HepG2 (cell line): ENCODE results near the gene ARPP21.

Experiments used
- ARNT2 ChIP-seq: sonication (generic); formaldehyde crosslinking; IDR thresholded peaks from 2 replicates; pipeline ENCODE4 v1.8.0; 2022; ENCODE audit warnings: mild to moderate bottlenecking, low read depth, missing genetic modification reagents, moderate library complexity
- BRCA1 ChIP-seq: sonication (generic); formaldehyde crosslinking; IDR thresholded peaks from 2 replicates; pipeline ENCODE4 v1.4.0; 2020; ENCODE audit warnings: missing genetic modification reagents
- HMG20B ChIP-seq: conservative IDR thresholded peaks from 2 replicates; pipeline ENCODE4 v1.6.1; 2016; ENCODE audit warnings: missing genetic modification reagents, missing compliant biosample characterization
- HNRNPK ChIP-seq: fragments of 200-400 bp; formaldehyde crosslinking; IDR thresholded peaks from 2 replicates; pipeline ENCODE4 v1.6.1; 2018; ENCODE audit warnings: low read length, low read depth, moderate library complexity, mild to moderate bottlenecking; ENCODE audit not compliant: poor library complexity, severe bottlenecking
- MAZ ChIP-seq, 2 experiments: sonication (generic) in 1 of 2; formaldehyde crosslinking in 1 of 2; IDR thresholded peaks; 2 replicates each; pipeline versions ENCODE4 v1.5.0 to v1.6.1; 2012 to 2020; ENCODE audit warnings: low read depth in 2 of 2, mild to moderate bottlenecking in 2 of 2, borderline replicate concordance in 1 of 2, improper control_type of control experiment in 1 of 2, low read length in 1 of 2, missing genetic modification reagents in 1 of 2, moderate library complexity in 1 of 2
- NCOA2 ChIP-seq: sonication (generic); formaldehyde crosslinking; IDR thresholded peaks from 2 replicates; pipeline ENCODE4 v1.8.0; 2022; ENCODE audit warnings: inconsistent platforms
- POLR2AphosphoS5 ChIP-seq: IDR thresholded peaks from 2 replicates; pipeline ENCODE4 v1.6.1; 2012; ENCODE audit warnings: low read depth, low read length
- YY1 ChIP-seq: IDR thresholded peaks from 2 replicates; pipeline ENCODE4 v1.6.1; 2011; ENCODE audit warnings: low read length, low read depth, moderate library complexity, mild to moderate bottlenecking; ENCODE audit not compliant: insufficient read depth, insufficient replicate concordance
- ZNF232 ChIP-seq: sonication (generic); formaldehyde crosslinking; IDR thresholded peaks from 2 replicates; pipeline ENCODE4 v1.4.0; 2020; ENCODE audit warnings: missing genetic modification reagents, borderline replicate concordance
- TF ChIP-seq, protein P1 (sequence below): sonication (generic); formaldehyde crosslinking; IDR thresholded peaks from 2 replicates; pipeline ENCODE4 v1.4.0; 2020; ENCODE audit warnings: mild to moderate bottlenecking, missing genetic modification reagents, borderline replicate concordance
- TF ChIP-seq, protein P2 (sequence below): sonication (generic); formaldehyde crosslinking; conservative IDR thresholded peaks from 2 replicates; pipeline ENCODE4 v1.4.0; 2020; ENCODE audit warnings: mild to moderate bottlenecking, missing genetic modification reagents, moderate library complexity
- TF ChIP-seq, protein P3 (sequence below): sonication (generic); formaldehyde crosslinking; IDR thresholded peaks from 2 replicates; pipeline ENCODE4 v1.4.0; 2020; ENCODE audit warnings: missing genetic modification reagents, low read depth, mild to moderate bottlenecking, borderline replicate concordance
- TF ChIP-seq, protein P4 (sequence below): IDR thresholded peaks from 2 replicates; pipeline ENCODE4 v1.6.1; 2016; ENCODE audit warnings: mild to moderate bottlenecking, missing biosample characterization, missing genetic modification reagents
- TF ChIP-seq, protein P5 (sequence below): sonication (generic); formaldehyde crosslinking; IDR thresholded peaks from 2 replicates; pipeline ENCODE4 v1.5.0; 2020; ENCODE audit warnings: mild to moderate bottlenecking, missing genetic modification reagents, moderate library complexity

DNA sequence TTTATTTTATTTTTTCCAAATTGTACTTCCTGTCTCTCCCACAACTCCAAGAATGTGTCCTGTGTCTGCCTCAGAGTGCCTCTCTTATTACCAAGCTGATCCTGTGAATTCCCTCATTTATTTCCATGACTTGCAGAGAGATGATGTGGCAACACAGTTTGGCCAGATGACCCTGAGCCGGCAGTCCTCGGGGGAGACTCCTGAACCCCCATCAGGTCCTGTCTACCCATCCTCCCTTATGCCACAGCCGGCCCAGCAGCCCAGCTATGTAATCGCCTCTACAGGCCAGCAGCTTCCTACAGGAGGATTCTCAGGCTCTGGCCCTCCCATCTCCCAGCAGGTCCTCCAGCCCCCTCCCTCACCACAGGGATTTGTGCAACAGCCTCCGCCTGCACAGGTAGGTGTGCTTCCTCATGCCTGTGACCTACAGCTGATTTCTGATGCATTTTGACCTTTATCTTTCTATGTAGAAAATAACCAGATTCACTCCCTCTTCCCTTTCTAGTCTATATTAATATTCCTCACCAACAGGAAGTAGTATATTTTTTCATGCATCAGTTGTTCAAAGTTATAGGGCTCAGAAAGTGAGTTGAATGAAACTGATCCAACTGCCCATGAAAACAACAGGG is 100.0 kb downstream of the ARPP21 start:
- TF ChIP-seq POLR2AphosphoS5 (no peak), HNRNPK (no peak), HMG20B (CRISPR knock-in tag) (no peak), YY1 (no peak), BRCA1 (CRISPR knock-in tag) (no peak), ARNT2 (no peak), ZNF232 (CRISPR knock-in tag) (no peak), NCOA2 (CRISPR knock-in tag) (no peak), MAZ (IDR thresholded peaks at IDR 0.05; ENCODE audit: borderline replicate concordance, low read depth, low read length) (no peak), MAZ (CRISPR knock-in tag; IDR thresholded peaks at IDR 0.05; ENCODE audit: low read depth) (no peak)
- TF ChIP-seq, protein P1, sequence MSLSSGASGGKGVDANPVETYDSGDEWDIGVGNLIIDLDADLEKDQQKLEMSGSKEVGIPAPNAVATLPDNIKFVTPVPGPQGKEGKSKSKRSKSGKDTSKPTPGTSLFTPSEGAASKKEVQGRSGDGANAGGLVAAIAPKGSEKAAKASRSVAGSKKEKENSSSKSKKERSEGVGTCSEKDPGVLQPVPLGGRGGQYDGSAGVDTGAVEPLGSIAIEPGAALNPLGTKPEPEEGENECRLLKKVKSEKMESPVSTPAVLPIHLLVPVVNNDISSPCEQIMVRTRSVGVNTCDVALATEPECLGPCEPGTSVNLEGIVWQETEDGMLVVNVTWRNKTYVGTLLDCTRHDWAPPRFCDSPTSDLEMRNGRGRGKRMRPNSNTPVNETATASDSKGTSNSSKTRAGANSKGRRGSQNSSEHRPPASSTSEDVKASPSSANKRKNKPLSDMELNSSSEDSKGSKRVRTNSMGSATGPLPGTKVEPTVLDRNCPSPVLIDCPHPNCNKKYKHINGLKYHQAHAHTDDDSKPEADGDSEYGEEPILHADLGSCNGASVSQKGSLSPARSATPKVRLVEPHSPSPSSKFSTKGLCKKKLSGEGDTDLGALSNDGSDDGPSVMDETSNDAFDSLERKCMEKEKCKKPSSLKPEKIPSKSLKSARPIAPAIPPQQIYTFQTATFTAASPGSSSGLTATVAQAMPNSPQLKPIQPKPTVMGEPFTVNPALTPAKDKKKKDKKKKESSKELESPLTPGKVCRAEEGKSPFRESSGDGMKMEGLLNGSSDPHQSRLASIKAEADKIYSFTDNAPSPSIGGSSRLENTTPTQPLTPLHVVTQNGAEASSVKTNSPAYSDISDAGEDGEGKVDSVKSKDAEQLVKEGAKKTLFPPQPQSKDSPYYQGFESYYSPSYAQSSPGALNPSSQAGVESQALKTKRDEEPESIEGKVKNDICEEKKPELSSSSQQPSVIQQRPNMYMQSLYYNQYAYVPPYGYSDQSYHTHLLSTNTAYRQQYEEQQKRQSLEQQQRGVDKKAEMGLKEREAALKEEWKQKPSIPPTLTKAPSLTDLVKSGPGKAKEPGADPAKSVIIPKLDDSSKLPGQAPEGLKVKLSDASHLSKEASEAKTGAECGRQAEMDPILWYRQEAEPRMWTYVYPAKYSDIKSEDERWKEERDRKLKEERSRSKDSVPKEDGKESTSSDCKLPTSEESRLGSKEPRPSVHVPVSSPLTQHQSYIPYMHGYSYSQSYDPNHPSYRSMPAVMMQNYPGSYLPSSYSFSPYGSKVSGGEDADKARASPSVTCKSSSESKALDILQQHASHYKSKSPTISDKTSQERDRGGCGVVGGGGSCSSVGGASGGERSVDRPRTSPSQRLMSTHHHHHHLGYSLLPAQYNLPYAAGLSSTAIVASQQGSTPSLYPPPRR: no peak
- TF ChIP-seq, protein P2, sequence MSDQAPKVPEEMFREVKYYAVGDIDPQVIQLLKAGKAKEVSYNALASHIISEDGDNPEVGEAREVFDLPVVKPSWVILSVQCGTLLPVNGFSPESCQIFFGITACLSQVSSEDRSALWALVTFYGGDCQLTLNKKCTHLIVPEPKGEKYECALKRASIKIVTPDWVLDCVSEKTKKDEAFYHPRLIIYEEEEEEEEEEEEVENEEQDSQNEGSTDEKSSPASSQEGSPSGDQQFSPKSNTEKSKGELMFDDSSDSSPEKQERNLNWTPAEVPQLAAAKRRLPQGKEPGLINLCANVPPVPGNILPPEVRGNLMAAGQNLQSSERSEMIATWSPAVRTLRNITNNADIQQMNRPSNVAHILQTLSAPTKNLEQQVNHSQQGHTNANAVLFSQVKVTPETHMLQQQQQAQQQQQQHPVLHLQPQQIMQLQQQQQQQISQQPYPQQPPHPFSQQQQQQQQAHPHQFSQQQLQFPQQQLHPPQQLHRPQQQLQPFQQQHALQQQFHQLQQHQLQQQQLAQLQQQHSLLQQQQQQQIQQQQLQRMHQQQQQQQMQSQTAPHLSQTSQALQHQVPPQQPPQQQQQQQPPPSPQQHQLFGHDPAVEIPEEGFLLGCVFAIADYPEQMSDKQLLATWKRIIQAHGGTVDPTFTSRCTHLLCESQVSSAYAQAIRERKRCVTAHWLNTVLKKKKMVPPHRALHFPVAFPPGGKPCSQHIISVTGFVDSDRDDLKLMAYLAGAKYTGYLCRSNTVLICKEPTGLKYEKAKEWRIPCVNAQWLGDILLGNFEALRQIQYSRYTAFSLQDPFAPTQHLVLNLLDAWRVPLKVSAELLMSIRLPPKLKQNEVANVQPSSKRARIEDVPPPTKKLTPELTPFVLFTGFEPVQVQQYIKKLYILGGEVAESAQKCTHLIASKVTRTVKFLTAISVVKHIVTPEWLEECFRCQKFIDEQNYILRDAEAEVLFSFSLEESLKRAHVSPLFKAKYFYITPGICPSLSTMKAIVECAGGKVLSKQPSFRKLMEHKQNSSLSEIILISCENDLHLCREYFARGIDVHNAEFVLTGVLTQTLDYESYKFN: no peak
- TF ChIP-seq, protein P3, sequence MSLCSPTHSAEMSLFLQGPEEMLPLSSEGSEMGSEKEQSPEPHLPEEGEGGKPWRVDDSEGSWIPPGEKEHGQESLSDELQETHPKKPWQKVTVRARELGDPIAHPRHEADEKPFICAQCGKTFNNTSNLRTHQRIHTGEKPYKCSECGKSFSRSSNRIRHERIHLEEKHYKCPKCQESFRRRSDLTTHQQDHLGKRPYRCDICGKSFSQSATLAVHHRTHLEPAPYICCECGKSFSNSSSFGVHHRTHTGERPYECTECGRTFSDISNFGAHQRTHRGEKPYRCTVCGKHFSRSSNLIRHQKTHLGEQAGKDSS: no peak
- TF ChIP-seq, protein P4, sequence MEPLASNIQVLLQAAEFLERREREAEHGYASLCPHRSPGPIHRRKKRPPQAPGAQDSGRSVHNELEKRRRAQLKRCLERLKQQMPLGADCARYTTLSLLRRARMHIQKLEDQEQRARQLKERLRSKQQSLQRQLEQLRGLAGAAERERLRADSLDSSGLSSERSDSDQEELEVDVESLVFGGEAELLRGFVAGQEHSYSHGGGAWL (CRISPR knock-in tag): no peak
- TF ChIP-seq, protein P5, sequence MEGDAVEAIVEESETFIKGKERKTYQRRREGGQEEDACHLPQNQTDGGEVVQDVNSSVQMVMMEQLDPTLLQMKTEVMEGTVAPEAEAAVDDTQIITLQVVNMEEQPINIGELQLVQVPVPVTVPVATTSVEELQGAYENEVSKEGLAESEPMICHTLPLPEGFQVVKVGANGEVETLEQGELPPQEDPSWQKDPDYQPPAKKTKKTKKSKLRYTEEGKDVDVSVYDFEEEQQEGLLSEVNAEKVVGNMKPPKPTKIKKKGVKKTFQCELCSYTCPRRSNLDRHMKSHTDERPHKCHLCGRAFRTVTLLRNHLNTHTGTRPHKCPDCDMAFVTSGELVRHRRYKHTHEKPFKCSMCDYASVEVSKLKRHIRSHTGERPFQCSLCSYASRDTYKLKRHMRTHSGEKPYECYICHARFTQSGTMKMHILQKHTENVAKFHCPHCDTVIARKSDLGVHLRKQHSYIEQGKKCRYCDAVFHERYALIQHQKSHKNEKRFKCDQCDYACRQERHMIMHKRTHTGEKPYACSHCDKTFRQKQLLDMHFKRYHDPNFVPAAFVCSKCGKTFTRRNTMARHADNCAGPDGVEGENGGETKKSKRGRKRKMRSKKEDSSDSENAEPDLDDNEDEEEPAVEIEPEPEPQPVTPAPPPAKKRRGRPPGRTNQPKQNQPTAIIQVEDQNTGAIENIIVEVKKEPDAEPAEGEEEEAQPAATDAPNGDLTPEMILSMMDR (CRISPR knock-in tag): no peak
